GM12801 (cell line): ENCODE data around the gene ZNF532.

Experiments
- TF ChIP-seq, protein P1 (sequence below): IDR thresholded peaks from one replicate; pipeline ENCODE4 v1.5.1; 2011; ENCODE audit warnings: control low read depth; ENCODE audit not compliant: insufficient read length; ENCODE audit errors: extremely low read depth

ZNF532 gene

DNA sequence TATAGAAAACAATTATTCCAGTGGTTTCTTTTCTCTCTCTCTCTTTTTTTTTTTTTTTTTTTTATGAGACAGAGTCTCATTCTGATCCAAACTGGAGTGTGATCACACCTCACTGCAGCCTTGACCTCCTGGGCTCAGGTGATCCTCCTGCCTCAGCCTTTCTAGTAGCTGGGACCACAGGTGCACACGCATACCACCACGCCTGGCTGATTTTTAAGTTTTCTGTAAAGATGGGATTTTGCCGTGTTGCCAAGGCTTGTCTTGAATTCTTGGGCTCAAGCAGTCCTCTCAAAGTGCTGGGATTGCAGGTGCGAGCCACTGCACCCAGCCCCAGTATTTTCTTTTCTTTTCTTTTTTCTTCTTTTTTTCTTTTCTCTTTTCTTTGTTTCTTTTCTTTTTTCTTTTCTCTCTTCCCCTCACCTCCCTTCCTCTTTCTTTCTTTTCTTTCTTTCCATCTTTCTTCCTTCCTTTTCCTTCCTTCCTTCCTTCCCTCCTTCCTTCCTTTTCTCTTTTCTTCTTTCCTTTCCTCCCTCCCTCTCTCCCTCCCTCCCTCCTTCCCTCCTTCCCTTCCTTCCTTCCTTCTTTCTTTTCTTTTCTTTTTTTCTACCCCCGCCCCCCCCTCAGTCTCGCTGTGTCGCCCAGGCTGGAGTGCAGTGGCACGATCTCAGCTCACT, 76.9 kb downstream of the ZNF532 start:
- TF ChIP-seq, protein P1, sequence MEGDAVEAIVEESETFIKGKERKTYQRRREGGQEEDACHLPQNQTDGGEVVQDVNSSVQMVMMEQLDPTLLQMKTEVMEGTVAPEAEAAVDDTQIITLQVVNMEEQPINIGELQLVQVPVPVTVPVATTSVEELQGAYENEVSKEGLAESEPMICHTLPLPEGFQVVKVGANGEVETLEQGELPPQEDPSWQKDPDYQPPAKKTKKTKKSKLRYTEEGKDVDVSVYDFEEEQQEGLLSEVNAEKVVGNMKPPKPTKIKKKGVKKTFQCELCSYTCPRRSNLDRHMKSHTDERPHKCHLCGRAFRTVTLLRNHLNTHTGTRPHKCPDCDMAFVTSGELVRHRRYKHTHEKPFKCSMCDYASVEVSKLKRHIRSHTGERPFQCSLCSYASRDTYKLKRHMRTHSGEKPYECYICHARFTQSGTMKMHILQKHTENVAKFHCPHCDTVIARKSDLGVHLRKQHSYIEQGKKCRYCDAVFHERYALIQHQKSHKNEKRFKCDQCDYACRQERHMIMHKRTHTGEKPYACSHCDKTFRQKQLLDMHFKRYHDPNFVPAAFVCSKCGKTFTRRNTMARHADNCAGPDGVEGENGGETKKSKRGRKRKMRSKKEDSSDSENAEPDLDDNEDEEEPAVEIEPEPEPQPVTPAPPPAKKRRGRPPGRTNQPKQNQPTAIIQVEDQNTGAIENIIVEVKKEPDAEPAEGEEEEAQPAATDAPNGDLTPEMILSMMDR, result no peak

- TF ChIP-seq, protein P1, result no peak
Measured at GRCh38 chr18:58943896-58944295, 79.2 kb downstream of the ZNF532 start.

DNA sequence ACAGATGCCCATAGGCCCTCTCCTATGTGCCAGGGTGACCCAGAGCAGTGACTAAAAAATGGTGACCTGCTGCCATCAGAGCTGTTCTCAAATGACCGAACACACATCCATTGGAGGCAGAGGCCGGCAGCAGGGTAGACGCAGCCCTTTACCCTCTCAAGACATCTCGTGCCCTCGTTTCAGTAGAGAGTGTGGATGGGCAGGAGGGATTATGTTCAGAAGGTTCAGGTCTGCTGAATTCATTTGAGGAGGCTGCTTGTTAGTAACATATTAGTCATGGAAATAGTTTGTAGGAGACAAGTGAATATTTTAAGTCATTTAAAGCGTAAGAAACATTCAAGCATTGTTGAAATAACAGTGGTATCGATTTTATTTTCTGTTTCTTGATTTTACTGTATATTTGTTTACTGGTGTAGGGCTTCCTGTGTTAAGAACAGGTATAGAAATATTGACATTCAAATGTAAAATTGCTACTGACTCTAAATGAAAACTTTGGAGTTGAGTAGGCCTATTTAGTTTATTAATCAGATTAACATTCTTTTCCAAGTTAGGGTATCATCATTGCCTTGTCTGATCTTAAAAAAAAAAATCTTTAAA, 82.6 kb downstream of the ZNF532 start:
- TF ChIP-seq, protein P1, result no peak

GRCh38 chr18:58949031-58949430, 84.4 kb downstream of the ZNF532 start:
- TF ChIP-seq, protein P1, result no peak

DNA sequence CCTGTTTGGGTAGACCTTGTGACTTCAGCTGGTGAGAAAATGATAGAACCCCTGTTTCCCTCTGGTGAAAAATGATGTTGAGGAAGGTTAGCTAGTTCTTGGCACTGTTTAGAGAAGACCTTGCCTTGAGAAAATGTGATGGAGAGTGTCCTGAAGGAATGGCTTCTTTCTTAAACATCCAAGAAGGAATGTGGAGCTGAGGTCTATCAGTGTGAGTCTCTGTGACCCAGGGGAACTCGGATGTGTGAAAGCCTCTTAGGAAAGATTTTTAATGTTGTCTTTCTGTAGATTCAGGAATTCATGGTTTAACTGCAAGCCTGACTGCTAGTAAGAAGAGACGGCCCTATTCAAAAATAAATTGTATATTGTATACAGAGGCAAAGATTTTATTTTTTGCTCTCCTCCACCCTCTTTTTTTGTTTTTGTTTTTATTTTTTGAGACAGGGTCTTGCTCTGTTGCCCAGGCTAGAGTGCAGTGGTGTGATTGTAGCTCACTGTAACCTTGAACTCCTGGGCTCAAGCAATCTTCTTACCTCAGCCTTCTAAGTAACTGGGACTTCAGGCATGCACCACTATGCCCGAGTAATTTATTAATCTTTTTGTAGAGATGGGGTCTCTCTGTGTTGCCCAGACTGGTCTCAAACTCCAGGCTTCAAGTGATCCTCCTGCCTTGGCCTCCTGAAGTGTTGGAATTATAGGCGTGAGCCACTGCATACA, 87.5 kb downstream of the ZNF532 start:
- TF ChIP-seq, protein P1, result no peak

GRCh38 chr18:58952858-58953257, 88.2 kb downstream of the ZNF532 start:
- TF ChIP-seq, protein P1, result no peak

DNA sequence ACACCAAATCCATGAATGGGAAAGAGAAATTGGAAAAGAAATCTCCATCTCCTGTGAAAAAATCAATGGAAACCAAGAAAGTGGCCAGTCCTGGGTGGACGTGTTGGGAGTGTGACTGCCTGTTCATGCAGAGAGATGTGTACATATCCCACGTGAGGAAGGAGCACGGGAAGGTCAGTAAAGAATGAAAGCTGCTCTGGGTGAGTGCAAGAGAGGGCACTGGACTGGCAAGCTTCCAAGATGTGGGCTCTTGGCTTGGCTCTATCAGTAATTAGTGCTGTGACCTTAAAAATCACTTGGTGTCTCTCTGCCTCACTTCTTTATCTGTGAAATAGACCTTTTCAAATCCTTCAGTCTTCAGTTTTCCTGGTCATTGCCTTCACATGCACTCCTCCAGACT, 89.0 kb downstream of the ZNF532 start:
- TF ChIP-seq, protein P1, result no peak
